Osteoblast (primary cell): Measurements from ENCODE around the gene GABBR2. TPM values are rescaled to one million over a fixed set of nuclear protein-coding genes. Genes with fewer than 3 reads are reported as not detected.

Source experiments
- DNase-seq: peaks from one replicate; pipeline ENCODE4 v3.0.0; 2011; ENCODE audit warnings: low spot score, mixed read lengths; ENCODE audit not compliant: insufficient read length; ENCODE audit errors: missing footprints
- H2AFZ ChIP-seq: 2 replicates; pipeline ENCODE4 v1.6.0; 2011; ENCODE audit warnings: mild to moderate bottlenecking, low read length
- H3K27ac ChIP-seq: 2 replicates; pipeline ENCODE4 v1.5.1; 2011; ENCODE audit warnings: mild to moderate bottlenecking, low read depth, low read length, moderate library complexity
- H3K27me3 ChIP-seq: 2 replicates; pipeline ENCODE4 v1.6.0; 2012; ENCODE audit warnings: mild to moderate bottlenecking, control low read depth, inconsistent platforms, low read length, moderate library complexity; ENCODE audit not compliant: insufficient read depth
- H3K36me3 ChIP-seq: 2 replicates; pipeline ENCODE4 v1.5.1; 2011; ENCODE audit warnings: mild to moderate bottlenecking, low read length, control low read depth, moderate library complexity; ENCODE audit not compliant: insufficient read depth
- H3K4me1 ChIP-seq: 2 replicates; pipeline ENCODE4 v1.5.1; 2011; ENCODE audit warnings: mild to moderate bottlenecking, low read length, control low read depth, moderate library complexity; ENCODE audit not compliant: insufficient read depth
- H3K4me2 ChIP-seq: 2 replicates; pipeline ENCODE4 v1.6.0; 2011; ENCODE audit warnings: mild to moderate bottlenecking, low read length; ENCODE audit not compliant: insufficient read depth
- H3K4me3 ChIP-seq: fragments of 200-600 bp; sonication (generic); 3 replicates; pipeline ENCODE4 v1.5.1; 2012; ENCODE audit warnings: mild to moderate bottlenecking, low read length, inconsistent platforms; ENCODE audit not compliant: insufficient read depth
- H3K79me2 ChIP-seq: 2 replicates; pipeline ENCODE4 v1.6.0; 2012; ENCODE audit warnings: mild to moderate bottlenecking, low read length, control low read depth, inconsistent platforms; ENCODE audit not compliant: insufficient read depth
- H3K9me3 ChIP-seq: 2 replicates; pipeline ENCODE4 v1.5.1; 2011; ENCODE audit warnings: low read depth, low read length, control low read depth
- H4K20me1 ChIP-seq: 2 replicates; pipeline ENCODE4 v1.6.0; 2012; ENCODE audit warnings: mild to moderate bottlenecking, low read length, control low read depth; ENCODE audit not compliant: insufficient read depth
- CTCF ChIP-seq: IDR thresholded peaks from 2 replicates; pipeline ENCODE4 v1.5.1; 2011; ENCODE audit warnings: mild to moderate bottlenecking, low read depth, low read length, moderate library complexity; ENCODE audit errors: extremely low read depth
- total RNA-seq: library from RNA; depleted of rRNA; stranded (reverse); fragments of >200 nt; gene quantifications from 2 replicates; pipeline ENCODE4 v1.2.3, GENCODE V29; 2012

GABBR2 gene
- total RNA-seq, 1 donor, result under 0.01 TPM

GRCh38 chr9:98479967-98480847 lies 228.5 kb downstream of the GABBR2 start:
- no peak for TF ChIP-seq CTCF
- peaks cover 36% of the 10 kb centered on the region for H3K4me1 ChIP-seq
- no peaks in the 10 kb centered on the region for H3K9me3 ChIP-seq
- H3K27ac ChIP-seq, result no peak overlapping the region
- no peak overlapping the region for H2AFZ ChIP-seq
- no peak overlapping the region for H3K4me2 ChIP-seq
- DNase-seq, result no peak
- H3K79me2 ChIP-seq, result no peaks in the 10 kb centered on the region
- no peak overlapping the region for H3K4me3 ChIP-seq
- no peaks in the 10 kb centered on the region for H3K36me3 ChIP-seq
- no peaks in the 10 kb centered on the region for H3K27me3 ChIP-seq
- H4K20me1 ChIP-seq, result no peaks in the 10 kb centered on the region

GRCh38 chr9:98479449-98479848 lies 229.3 kb downstream of the GABBR2 start:
- no peak for TF ChIP-seq CTCF
- peaks cover 32% of the 10 kb centered on the region for H3K4me1 ChIP-seq
- no peaks in the 10 kb centered on the region for H3K9me3 ChIP-seq
- H4K20me1 ChIP-seq, result no peaks in the 10 kb centered on the region
- H3K27ac ChIP-seq, result no peak overlapping the region
- no peaks in the 10 kb centered on the region for H3K36me3 ChIP-seq
- H3K4me2 ChIP-seq, result no peak overlapping the region
- DNase-seq, result no peak
- H2AFZ ChIP-seq, result no peak overlapping the region
- no peaks in the 10 kb centered on the region for H3K79me2 ChIP-seq
- no peak overlapping the region for H3K4me3 ChIP-seq
- no peaks in the 10 kb centered on the region for H3K27me3 ChIP-seq

DNA sequence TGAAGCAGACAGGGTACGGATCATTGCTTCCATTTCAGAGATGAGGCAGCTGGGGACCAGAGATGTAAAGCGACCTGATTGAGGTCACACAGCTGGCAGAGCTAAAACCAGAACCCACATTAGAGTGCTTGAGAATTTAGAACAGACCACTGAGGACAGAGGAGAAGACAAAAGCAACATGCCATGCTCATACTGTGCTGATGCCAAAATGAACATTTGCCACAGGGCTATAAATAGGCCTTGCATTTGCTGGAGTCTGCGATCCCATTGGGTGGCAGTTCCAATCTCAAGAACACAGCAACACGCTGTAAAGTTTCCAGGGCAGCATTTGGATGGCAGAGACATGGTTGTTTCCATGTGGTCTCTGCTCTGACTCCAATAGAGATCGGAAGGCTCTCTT lies 230.9 kb downstream of the GABBR2 start:
- H3K27me3 ChIP-seq, result no peaks in the 10 kb centered on the region
- H3K36me3 ChIP-seq, result no peaks in the 10 kb centered on the region
- DNase-seq, result no peak
- no peak for TF ChIP-seq CTCF
- no peaks in the 10 kb centered on the region for H4K20me1 ChIP-seq
- H3K4me3 ChIP-seq, result no peak overlapping the region
- H3K4me2 ChIP-seq, result no peak overlapping the region
- no peak overlapping the region for H2AFZ ChIP-seq
- peaks cover 29% of the 10 kb centered on the region for H3K4me1 ChIP-seq
- no peaks in the 10 kb centered on the region for H3K9me3 ChIP-seq
- no peaks in the 10 kb centered on the region for H3K79me2 ChIP-seq
- no peak overlapping the region for H3K27ac ChIP-seq

DNA sequence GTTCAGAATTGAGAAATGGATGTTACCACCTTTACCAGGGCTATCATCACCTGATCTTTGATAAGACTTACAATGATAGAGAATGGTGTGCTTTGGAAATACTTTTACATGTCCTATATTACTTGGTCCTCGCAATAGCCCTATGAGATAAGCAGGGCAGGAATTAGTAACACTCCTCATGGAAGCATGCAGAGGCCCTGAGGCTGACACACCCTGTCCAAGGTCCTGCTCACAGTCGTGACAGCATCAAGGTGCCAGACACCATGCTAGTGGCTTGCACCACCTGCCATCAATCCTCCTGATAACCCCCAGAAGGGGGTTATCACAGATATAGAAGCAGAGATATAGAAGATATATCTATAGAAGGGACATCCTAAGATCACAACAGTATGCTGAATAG lies 236.5 kb downstream of the GABBR2 start:
- H3K4me1 ChIP-seq, result no peaks in the 10 kb centered on the region
- H3K4me3 ChIP-seq, result no peak overlapping the region
- TF ChIP-seq CTCF, result no peak
- H3K4me2 ChIP-seq, result no peak overlapping the region
- no peaks in the 10 kb centered on the region for H3K27me3 ChIP-seq
- DNase-seq, result no peak
- no peak overlapping the region for H3K27ac ChIP-seq
- no peak overlapping the region for H2AFZ ChIP-seq
- no peaks in the 10 kb centered on the region for H3K79me2 ChIP-seq
- H4K20me1 ChIP-seq, result no peaks in the 10 kb centered on the region
- no peaks in the 10 kb centered on the region for H3K9me3 ChIP-seq
- no peaks in the 10 kb centered on the region for H3K36me3 ChIP-seq
